Esophagus muscularis mucosa (tissue), 3 donors: ENCODE data around the gene ZNF385A.

Experiments used
- CTCF ChIP-seq, 3 experiments: fragments of 200-600 bp in 2 of 3; fragments of 450-650 bp in 1 of 3; sonication (generic) in 2 of 3; IDR thresholded peaks; one replicate each; pipeline ENCODE4 v1.5.1; 2017 to 2019; ENCODE audit warnings: antibody characterized with exemption in 3 of 3, mild to moderate bottlenecking in 2 of 3, moderate library complexity in 1 of 3
- POLR2AphosphoS5 ChIP-seq, 2 donors: sonication (generic); formaldehyde crosslinking; IDR thresholded peaks; one replicate each; pipeline ENCODE4 v1.6.1; 2017; ENCODE audit warnings: antibody characterized with exemption in 2 of 2

- TF ChIP-seq CTCF (IDR thresholded peaks at IDR 0.05) (no peak), POLR2AphosphoS5 (IDR thresholded peaks at IDR 0.05) (peak in 1 of 2 donors; percentile 31)
These were observed 16.6 kb upstream of the ZNF385A start for GRCh38 chr12:54401119-54401518.
